GM12892 (cell line): ENCODE results near the gene IFITM1.

Experiments
- POLR2A ChIP-seq: IDR thresholded peaks from 2 replicates; pipeline ENCODE4 v1.6.1; 2011; ENCODE audit warnings: low read depth, low read length, control low read depth
- POLR2AphosphoS5 ChIP-seq: IDR thresholded peaks from 2 replicates; pipeline ENCODE4 v1.6.1; 2011; ENCODE audit warnings: low read depth, low read length, control low read depth

DNA sequence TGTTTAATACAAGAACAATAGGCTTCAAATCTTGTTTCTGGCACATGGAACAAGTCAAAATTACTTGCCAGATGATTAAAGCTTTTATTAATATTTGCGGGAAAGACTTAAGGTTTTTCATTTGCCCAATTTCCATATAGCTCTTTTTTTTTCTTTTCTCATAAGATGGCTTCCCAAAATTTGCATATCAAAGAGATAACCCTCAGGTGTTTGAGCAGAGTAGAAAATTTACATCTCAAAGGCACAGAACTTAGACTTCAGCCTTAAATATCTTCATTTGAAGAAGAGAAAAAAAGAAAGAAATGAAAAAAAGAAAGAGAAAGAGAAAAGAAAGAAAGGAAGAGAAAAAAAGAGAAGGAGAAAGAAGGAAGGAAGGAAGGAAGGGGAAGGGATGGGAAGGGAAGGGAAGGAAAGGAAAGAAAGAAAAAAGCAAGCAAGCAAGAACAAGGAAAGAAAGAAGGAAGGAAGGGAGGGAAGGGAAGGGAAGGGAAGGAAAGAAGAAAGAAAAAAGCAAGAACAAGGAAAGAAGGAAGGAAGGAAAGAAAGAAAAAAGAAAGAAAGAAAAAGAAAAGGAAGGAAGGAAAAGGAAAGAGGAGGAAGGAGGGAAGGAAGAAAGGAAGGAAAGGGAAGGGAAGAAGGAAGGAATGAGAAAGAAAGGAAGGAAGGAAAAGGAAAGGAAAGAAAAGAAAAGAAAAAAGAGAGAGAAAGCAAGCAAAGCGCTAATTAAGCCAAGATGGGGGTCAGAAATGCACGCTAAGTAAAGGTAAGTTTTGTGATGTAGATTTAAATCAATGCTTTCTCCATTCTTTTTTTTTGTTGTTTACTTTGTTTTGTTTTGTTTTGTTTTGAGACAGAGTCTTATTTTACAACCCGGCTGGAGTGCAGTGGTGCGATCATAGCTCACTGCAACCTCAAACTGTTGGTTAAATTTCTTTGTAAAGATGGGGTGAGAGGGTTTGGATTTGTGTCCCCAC is 27.0 kb downstream of the IFITM1 start:
- no peak for TF ChIP-seq POLR2AphosphoS5
- TF ChIP-seq POLR2A = no peak
